Measurements from ENCODE around the gene ARFIP1. TPM values are rescaled to one million over a fixed set of nuclear protein-coding genes. Genes with fewer than 3 reads are reported as not detected.

Gene ARFIP1, protein sequence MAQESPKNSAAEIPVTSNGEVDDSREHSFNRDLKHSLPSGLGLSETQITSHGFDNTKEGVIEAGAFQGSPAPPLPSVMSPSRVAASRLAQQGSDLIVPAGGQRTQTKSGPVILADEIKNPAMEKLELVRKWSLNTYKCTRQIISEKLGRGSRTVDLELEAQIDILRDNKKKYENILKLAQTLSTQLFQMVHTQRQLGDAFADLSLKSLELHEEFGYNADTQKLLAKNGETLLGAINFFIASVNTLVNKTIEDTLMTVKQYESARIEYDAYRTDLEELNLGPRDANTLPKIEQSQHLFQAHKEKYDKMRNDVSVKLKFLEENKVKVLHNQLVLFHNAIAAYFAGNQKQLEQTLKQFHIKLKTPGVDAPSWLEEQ
- total RNA-seq = 28.7 and 31.1 TPM in 2 replicates

DNA sequence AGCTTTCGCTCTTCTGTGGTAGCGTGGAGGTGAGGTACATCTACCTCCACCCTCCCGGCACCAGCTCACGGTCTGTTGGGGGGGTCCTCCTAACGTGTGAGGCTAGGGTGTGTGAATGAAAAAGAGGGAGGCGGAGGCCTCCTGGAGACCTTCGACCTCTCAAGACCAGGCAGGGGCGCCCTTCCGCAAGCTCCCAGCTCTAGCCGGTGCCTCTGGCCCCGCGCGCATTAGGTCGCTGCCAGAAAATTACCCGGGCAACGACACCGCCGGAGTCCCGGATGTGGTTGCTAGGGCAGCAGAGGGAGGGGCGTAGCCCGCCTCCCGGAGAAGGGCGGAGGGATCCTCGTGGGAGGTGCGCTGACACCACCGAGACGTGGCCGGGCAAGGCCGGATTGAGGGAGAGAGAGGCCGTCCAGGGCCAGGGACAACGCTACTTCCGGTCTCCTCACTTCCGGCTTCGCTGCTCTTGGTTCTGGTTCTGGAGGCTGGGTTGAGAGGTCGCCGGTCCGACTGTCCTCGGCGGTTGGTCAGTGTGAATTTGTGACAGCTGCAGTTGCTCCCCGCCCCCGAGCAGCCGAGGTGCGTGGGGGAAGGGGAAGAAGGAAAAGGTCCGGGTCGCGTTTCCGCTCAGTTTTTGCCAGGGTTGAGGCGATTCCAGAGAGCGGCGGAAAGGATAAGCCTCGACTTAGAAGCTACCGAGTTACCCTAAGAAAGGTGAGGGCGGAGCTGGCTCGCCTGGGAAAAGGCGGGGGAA lies at the start of gene ARFIP1, which contains the start of gene TIGD4:
TSS of gene ARFIP1 (plus strand) at position 442 of the 754 bp plus-strand sequence. CDS start 49,680 bp downstream, outside the sequence.
TSS of gene TIGD4 (minus strand) at position 218 of the 754 bp plus-strand sequence. CDS start 8,726 bp downstream, outside the sequence.

DNA sequence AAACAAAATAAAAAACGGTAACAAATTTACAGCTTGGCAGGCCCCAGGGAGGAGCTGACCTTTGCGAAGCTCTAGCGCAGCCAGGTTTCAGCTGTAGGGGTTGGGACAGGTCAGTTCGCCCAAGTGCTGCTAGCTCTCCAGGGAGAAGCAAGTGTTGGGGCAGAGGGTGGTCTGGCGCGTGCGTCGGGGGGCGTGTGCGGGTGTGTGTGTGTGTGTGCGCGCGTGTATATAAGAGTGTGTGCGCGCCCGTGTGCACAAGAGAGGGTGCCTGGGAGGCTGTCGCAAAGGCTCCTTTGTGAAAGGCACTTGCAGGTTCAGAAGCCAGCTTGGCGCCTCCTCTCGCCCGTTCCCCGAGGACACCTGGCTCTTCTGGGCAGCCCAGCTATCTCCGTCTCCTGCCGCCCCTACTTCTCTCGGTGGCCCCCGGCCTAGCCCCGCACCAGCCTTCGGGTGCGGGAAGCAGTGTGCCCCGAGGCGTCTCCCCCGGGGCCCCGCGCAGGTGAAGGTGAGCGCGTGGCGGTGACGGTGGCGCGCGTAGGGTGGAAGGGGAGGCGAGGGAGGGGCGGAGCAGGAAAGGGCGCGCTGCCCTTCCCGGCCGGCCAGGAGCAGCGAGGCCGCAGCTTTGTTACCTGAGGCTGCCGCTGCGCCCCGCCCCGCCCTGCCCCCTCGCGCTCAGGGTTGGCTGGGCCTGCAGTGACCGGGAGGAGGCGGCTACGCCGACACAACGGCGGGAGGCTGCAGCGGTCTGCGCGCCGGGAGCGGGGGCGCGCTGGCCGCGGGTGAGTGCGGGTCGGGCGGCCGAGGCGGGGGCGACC lies 156.1 kb downstream of the ARFIP1 start, which contains the start of gene FHDC1:
TSS of gene FHDC1 (plus strand) at position 693 of the 815 bp plus-strand sequence. CDS start 6,735 bp downstream, outside the sequence.

Other genes with a start within 250 kb of the ARFIP1 start
- gene FBXW7, start 243.9 kb upstream of the ARFIP1 start, total RNA-seq = 45.1 and 57.7 TPM in 2 replicates
- 7.1 and 10.2 TPM in 2 replicates for gene TMEM154, start 100.0 kb upstream of the ARFIP1 start, total RNA-seq
- under 0.01 TPM in 1 of 2 replicates, not detected in the other for gene TIGD4, start 224 bp upstream of the ARFIP1 start, total RNA-seq
- 4.7 and 9.1 TPM in 2 replicates for gene FHDC1, start 156.4 kb downstream of the ARFIP1 start, total RNA-seq

Measured in placental epithelial cell (primary cell).